Measurements from ENCODE around the gene KNTC1.
"Not testable (repeated sequence)": the region's sequence is repeated elsewhere in the genome, so short reads cannot be mapped to it uniquely, and the experiment has no call there.

KNTC1 gene

GRCh38 chr12:122566816-122567215 lies 39.8 kb downstream of the KNTC1 start:
- not testable (repeated sequence) for DNase-seq

DNA sequence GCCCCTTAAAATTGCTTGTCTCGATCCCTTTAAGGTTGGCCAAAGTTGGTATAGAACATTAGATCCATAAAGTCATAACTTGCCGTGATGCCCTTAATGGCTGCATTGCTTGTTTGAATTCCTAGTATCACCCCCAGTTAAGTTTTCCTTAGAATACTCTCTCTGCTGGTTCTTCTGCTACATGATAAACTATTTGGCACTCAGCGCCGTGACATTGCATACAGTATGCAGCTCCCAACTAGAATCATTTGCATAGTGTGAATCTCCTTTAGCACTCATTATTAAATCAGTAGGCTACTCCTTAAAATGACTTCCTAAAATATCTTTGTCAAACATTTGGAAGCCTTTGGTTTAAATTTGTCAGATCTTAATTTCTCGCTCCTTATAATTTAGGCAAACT lies 42.2 kb downstream of the KNTC1 start:
- no peak for DNase-seq

GRCh38 chr12:122570006-122570405 lies 43.0 kb downstream of the KNTC1 start:
- not testable (repeated sequence) for DNase-seq

- no peak for DNase-seq
Measured at GRCh38 chr12:122571821-122572220, 44.8 kb downstream of the KNTC1 start.

DNA sequence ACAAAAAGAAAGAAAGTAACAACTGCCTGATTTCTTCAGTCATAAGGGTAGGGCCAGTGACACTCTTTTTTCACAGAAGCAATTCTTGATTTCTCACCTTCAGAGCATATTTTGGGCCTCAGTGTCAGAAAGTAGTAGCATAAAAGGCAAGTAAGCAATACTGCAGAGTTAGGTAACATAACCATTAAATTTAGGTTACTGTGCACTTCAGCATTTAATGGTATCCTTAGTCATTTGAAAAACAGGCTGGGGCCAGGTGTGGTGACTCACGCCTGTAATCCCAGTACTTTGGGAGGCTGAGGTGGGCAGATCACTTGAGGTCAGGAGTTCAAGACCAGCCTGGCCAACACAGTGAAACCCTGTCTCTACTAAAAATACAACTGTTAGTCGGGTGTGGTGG lies 56.2 kb downstream of the KNTC1 start:
- not testable (repeated sequence) for DNase-seq

GRCh38 chr12:122584177-122584863 lies 57.3 kb downstream of the KNTC1 start:
- DNase-seq = no peak

DNA sequence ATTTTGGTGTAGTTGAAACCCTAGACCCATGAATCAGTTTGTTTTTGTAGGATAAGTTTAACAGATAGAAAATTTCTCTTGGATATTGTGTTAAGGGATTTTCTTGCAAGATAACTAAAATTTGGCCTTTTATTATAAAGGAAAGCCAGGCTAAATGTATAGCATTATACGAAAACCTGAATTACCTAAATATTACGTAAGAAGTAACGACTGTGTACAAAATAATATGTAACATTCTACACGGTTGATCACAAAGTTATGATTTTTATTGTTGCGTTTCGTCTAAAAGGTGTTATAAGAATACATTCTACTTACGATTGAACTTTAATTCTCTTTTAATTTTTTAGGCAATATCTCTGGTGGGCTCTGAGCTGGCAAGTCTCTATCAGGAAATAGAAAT lies 63.9 kb downstream of the KNTC1 start:
- no peak for DNase-seq

GRCh38 chr12:122591966-122592365 lies 64.9 kb downstream of the KNTC1 start:
- DNase-seq = not testable (repeated sequence)

DNA sequence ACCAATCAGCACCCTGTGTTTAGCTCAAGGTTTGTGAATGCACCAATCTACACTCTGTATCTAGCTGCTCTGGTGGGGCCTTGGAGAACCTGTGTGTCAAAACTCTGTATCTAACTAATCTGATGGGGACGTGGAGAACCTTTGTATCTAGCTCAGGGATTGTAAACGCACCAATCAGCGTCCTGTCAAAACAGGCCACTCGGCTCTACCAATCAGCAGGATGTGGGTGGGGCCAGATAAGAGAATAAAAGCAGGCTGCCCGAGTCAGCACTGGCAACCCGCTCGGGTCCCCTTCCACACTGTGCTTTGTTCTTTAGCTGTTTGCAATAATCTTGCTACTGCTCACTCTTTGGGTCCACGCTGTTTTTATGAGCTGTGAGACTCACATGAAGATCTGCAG lies 65.5 kb downstream of the KNTC1 start:
- DNase-seq = not testable (repeated sequence)

DNA sequence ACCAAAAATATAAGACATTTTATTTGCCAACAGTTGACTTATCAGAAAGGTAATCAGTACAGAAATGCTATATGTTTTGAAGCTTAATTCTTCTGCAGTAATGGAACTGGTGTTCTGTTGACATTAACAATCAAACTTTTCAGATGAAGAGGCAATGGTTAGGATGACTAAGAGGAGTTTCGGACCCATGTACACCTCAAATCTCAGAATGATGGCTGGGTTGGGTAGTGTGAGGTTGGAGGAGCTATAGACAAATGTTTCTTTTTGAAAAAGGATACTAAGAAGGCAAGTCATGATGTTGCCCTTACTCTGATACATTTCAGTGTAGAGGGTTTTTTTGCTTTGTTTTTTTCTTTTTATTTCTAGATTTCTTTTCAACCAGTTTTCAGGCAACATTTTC lies 66.9 kb downstream of the KNTC1 start:
- DNase-seq = no peak

GRCh38 chr12:122596838-122597237 lies 69.8 kb downstream of the KNTC1 start:
- DNase-seq = no peak

DNA sequence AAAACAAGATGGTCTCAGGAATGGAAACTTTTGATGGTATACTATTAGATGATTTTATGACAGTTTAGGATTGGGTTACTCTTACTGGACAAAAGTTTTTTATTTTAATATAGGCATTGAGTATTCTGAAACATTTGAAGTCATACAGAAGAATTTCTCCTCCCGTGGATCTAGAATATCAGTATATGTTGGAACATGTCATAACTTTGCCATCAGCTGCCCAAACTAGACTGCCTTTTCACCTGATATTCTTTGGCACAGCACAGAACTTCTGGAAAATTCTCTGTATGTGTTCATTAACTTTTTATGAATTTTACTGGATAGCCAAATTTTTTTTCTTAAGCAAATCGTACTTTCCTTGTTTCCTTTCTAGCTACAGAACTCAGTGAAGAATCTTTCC lies 75.4 kb downstream of the KNTC1 start:
- no peak for DNase-seq

- DNase-seq = no peak
Measured at GRCh38 chr12:122604993-122605392, 77.9 kb downstream of the KNTC1 start.

- no peak for DNase-seq
Measured at GRCh38 chr12:122609732-122610131, 82.7 kb downstream of the KNTC1 start.

GRCh38 chr12:122610207-122610606 lies 83.2 kb downstream of the KNTC1 start:
- no peak for DNase-seq

GRCh38 chr12:122610911-122611310 lies 83.9 kb downstream of the KNTC1 start:
- DNase-seq = no peak

GRCh38 chr12:122614839-122615238 lies 87.8 kb downstream of the KNTC1 start:
- no peak for DNase-seq

GRCh38 chr12:122615780-122616179 lies 88.7 kb downstream of the KNTC1 start:
- no peak for DNase-seq

- DNase-seq = no peak
Measured at GRCh38 chr12:122635471-122635870, 108.4 kb downstream of the KNTC1 start.

- DNase-seq = no peak
Measured at GRCh38 chr12:122643207-122643805, 116.3 kb downstream of the KNTC1 start.

DNA sequence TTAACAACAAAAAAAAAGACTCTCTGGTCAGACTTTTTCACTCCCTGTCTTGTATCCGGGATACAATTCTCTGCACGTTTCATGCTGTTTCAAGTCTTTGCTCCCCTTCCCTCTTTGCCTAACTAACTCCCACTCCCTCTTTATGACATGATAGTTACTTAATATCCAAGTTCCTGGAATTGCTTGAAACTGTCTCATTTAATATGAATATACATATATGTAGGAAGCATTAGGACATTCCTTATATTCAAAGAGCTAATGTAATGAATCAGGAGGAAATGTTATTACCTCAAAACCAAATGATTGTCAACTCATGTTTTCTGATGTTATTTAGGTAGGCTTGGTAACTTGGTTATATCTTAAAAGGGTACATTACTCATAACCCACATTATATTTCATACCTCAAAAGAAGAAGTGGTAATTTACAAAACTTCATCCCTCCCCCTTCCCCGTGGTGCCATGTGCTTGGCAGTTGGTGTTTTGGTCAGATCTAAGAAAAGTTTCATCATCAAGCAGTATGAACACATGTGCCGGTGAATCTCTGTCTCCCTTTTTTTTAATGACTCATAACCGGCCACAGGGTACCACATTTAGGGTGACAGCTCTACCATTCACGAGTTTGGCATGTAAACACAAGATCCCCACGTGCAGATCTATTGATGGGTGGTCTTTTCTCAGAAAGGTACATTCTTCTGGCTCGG lies 119.6 kb downstream of the KNTC1 start:
- DNase-seq = no peak

DNA sequence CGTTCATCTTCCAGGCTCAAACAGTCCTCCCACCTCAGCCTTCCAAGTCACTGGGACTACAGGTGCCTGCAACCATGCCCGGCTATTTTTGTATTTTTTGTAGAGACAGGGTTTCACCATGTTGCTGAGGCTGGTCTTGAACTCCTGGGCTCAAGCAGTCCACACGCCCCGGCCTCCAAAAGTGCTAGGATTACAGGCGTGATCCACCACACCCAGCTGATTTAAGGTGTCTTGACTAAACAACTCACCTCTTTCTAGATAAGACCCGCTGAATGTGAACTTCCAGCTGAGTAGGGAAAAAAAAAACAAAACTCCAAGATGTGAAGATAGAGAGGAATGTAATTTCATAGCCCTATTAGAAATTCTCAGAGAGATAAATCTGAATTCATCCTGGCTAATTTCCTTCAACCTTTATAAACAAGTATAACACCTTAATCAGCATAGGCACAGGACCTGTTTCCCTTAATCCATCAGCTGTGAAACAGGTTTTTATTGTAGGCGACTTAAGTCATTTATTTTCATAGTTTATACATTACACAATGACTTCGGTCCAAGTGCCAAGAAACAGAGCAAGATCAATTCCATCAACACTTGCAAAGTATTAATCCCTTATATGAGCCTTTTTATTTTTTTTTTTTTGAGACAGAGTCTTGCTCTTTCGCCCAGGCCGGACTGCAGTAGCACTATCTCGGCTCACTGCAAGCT lies 124.6 kb downstream of the KNTC1 start:
- DNase-seq = no peak

GRCh38 chr12:122653291-122653690 lies 126.2 kb downstream of the KNTC1 start:
- DNase-seq = not testable (repeated sequence)

All from right kidney (tissue), 1 donor.